Aorta (tissue), 5 donors: ENCODE data around the gene HOXD13. TPM values are rescaled to one million over a fixed set of nuclear protein-coding genes. Genes with fewer than 3 reads are reported as not detected.
A peak's percentile ranks its signal among the peaks of the same experiment; 100 is the strongest.

Source experiments
- ATAC-seq: fragments of 200-7000 bp; cut with Tn5 transposase; one replicate; pipeline ENCODE4 v1.9.1; 2022; ENCODE audit warnings: moderate library complexity; ENCODE audit not compliant: low FRiP score
- DNase-seq, 2 donors: peaks; one replicate each; pipeline ENCODE4 v3.0.0-alpha.2; 2020
- H3K27ac ChIP-seq, 2 donors: one replicate each; pipeline ENCODE4 v1.5.1; 2013; ENCODE audit warnings: low read length in 2 of 2, mild to moderate bottlenecking in 2 of 2, moderate library complexity in 2 of 2, control low read depth in 1 of 2, inconsistent platforms in 1 of 2, low read depth in 1 of 2
- H3K27me3 ChIP-seq, 2 donors: one replicate each; pipeline ENCODE4 v1.6.1; 2013; ENCODE audit warnings: control low read depth in 1 of 2, low read length in 1 of 2, mild to moderate bottlenecking in 1 of 2, moderate library complexity in 1 of 2; ENCODE audit not compliant: insufficient read depth in 2 of 2, control insufficient read depth in 1 of 2
- H3K36me3 ChIP-seq, 2 donors: one replicate each; pipeline ENCODE4 v1.6.1; 2013; ENCODE audit warnings: control low read depth in 1 of 2, low read length in 1 of 2, mild to moderate bottlenecking in 1 of 2; ENCODE audit not compliant: insufficient read depth in 2 of 2, control insufficient read depth in 1 of 2
- H3K4me1 ChIP-seq, 2 donors: one replicate each; pipeline ENCODE4 v1.6.1; 2013; ENCODE audit warnings: low read length in 2 of 2, control low read depth in 1 of 2, mild to moderate bottlenecking in 1 of 2, moderate library complexity in 1 of 2; ENCODE audit not compliant: insufficient read depth in 2 of 2, control insufficient read depth in 1 of 2
- H3K4me3 ChIP-seq, 2 donors: one replicate each; pipeline ENCODE4 v1.5.1; 2013; ENCODE audit warnings: low read length in 2 of 2, control low read depth in 1 of 2, mild to moderate bottlenecking in 1 of 2
- H3K9me3 ChIP-seq: one replicate; pipeline ENCODE4 v1.6.1; 2013; ENCODE audit warnings: mild to moderate bottlenecking, low read length; ENCODE audit not compliant: control insufficient read depth
- WGBS, 2 donors: extraction: QIAGEN DNeasy Blood & Tissue Kit; methylation state at CpG; one replicate each; pipeline ENCODE4 v1.1.7; 2013; 5-methylcytosine and 5-hydroxymethylcytosine counted together
- intact Hi-C, 2 donors: fragments of 100-400 bp; cut with DNase I; formaldehyde crosslinking; loops; one replicate each; pipeline versions ENCODE4 v1.14.2 to v1.15.0; 2022
- polyA plus RNA-seq, 2 donors: library from polyadenylated mRNA; stranded (reverse); fragments of 200-250 nt; gene quantifications; one replicate each; pipeline ENCODE4 v1.2.3, GENCODE V29; 2013
- total RNA-seq, 2 donors: library from RNA; stranded (reverse); fragmentation: NEBNext Ultra II Directional; extraction: Animal tissue kit (Norgen Biotek cat#: 25700); gene quantifications; one replicate each; pipeline ENCODE4 v1.2.1, GENCODE V29; 2021
- donor health status: healthy with polysubstance abuse.
- donor health status: Bipolar disorder and iron deficiency.
- donor health status: DM: no; HTN: no; CAD: no.
- donor health status: DM: no; HTN: no; CAD: no.
- donor health status: DM: yes; HTN: yes; CAD: no.

Gene HOXD13
- total and polyA plus RNA-seq, 4 donors, result not detected

GRCh38 chr2:176125772-176126054 is 33.2 kb downstream of the HOXD13 start:
- DNase-seq, result no peak
- H3K4me1 ChIP-seq, result no peaks in the 10 kb centered on the region
- intact Hi-C loops, result loop anchor here (2.0 to 5.0 kb wide), 4 partner anchors 513 to 1022 kb away; no protein-coding TSS in a partner anchor

GRCh38 chr2:176126929-176127773 is 34.6 kb downstream of the HOXD13 start:
- Histone ChIP-seq H3K36me3 (no peaks in the 10 kb centered on the region), H3K9me3 (no peaks in the 10 kb centered on the region), H3K4me1 (no peaks in the 10 kb centered on the region), H3K27me3 (no peaks in the 10 kb centered on the region), H3K4me3 (no peak overlapping the region), H3K27ac (no peak overlapping the region)
- intact Hi-C loops, result loop anchor here (1.0 to 5.0 kb wide), 5 partner anchors 512 to 1020 kb away; no protein-coding TSS in a partner anchor
- 6 to 7% methylated on average over 13 of the region's 13 CpGs for WGBS, 2 donors
- DNase-seq (peak; percentile 73 to 85), ATAC-seq (no peak)

More at GRCh38 chr2:176125772-176126054, 33.2 kb downstream of the HOXD13 start:
- no peak overlapping the region for H3K27ac ChIP-seq
- WGBS, 2 donors, result 74 to 92% methylated on average over 6 of the region's 6 CpGs
- no peaks in the 10 kb centered on the region for H3K9me3 ChIP-seq
- no peaks in the 10 kb centered on the region for H3K36me3 ChIP-seq
- no peaks in the 10 kb centered on the region for H3K27me3 ChIP-seq
- no peak for ATAC-seq
- no peak overlapping the region for H3K4me3 ChIP-seq

DNA sequence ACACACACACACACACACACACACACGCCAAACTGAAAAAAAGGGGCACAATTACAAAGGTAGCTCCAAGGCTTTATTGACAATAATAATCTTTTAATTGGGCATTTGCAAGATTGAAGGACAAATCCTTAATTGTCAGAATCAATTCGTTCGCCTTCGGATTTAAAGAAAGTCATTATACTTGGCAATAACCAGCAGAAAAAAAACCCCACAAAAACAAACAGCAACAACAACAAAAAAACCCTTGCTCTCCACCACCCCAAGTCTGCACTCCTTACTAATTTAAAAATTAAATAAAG is 35.2 kb downstream of the HOXD13 start:
- no peak for ATAC-seq
- intact Hi-C loops, result loop anchor here (1.0 to 5.0 kb wide), 5 partner anchors 511 to 1020 kb away; no protein-coding TSS in a partner anchor
- Histone ChIP-seq H3K4me1 (no peaks in the 10 kb centered on the region), H3K9me3 (no peaks in the 10 kb centered on the region), H3K36me3 (no peaks in the 10 kb centered on the region), H3K27me3 (no peaks in the 10 kb centered on the region), H3K4me3 (no peak overlapping the region), H3K27ac (no peak overlapping the region)
- WGBS, 2 donors, result 57 to 60% methylated on average over 4 of the region's 4 CpGs
- no peak for DNase-seq

DNA sequence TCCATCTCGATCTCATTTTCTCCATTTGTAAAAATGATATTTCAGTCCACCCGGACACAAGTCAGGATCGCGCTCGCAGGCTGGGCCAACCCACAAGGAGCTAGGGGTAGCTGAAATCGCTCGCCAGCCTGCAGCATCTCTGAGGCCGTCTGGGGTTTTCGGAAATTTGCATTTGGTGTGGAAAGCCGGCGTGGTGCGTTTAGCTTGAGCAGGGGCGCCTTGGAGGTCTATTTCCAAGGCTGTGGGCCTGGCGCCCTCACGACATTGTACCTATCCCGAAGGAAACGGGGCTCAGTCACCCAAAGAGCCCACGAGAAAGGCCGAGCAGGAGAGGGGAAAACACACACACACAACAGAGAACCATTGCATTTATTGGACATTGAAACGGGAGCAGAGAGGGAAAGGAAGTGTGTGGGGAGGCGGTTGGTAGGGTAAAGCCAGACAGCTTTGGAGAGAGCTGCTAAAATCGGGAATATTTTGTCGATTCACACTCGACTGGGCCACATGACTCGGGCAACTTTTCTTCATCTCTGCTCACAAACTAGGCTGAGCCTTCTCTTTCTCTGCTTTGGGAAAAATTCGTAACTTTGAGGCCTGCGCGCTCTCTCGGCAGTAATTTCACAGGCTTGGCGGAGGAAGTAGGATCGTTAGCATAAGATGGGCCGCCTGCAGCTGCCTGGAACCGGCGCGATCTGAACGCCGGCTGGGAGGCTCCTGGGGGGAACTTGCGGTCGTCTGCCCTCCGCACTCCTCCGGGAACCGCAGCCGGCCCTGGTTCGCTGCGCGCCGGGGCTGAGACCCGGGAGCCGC is 35.9 kb downstream of the HOXD13 start:
- Histone ChIP-seq H3K27ac (no peak overlapping the region), H3K9me3 (no peaks in the 10 kb centered on the region), H3K4me3 (peak overlapping the region in 1 of 2 donors; percentile 61), H3K4me1 (no peaks in the 10 kb centered on the region), H3K27me3 (no peaks in the 10 kb centered on the region), H3K36me3 (no peaks in the 10 kb centered on the region)
- ATAC-seq (peak; percentile 39), DNase-seq (no peak)
- intact Hi-C loops, result loop anchor here (5.0 kb wide), 2 partner anchors 684 to 1019 kb away; no protein-coding TSS in a partner anchor
- WGBS, 2 donors, result 40 to 50% methylated on average over 49 of the region's 49 CpGs

DNA sequence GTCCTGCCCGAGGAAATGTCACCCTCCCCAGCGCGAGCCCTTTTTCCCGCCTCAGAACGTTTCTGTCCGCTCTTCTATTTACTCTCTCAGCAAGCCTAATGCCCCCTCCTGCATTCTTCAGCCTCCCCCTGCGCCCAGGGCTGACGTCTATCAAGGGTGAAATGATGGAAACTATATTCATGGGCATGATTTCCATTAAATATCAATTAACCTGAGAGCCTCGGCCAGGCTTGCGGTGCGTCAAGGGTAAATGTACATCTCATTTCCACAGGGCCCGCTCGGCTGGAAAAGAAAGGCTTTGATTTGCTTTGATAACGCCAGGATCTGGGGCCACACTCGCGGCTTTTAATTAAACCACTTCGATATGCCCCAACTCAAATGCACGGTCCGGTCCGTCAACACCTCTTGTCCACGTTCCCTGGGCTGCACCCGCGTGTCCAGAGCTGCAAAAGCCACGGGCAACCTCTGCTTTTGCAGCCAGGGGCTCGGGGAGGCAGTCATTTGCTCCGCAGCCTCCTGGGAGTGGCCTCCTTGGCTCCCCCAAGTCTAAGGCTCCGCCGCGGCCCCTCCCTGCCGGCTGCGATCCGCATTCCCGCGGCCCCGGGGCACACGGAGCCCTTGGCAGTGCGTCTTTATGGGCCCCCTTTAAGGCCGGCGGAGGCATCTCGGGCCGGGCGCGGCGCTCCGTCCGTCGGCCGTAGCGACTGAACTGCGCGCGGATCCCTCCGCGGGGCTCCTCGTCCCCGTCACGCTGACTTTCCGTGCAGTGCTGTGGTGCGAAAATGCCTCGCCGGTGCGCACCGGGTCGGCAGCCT is 36.7 kb downstream of the HOXD13 start, which contains the start of gene HOXD8:
Gene HOXD8, plus strand, starts transcription at position 724 of the 815 bp plus-strand sequence. CDS start 662 bp downstream, outside the sequence.
- DNase-seq (peak; percentile 80 to 93), ATAC-seq (peak; percentile 91)
- intact Hi-C loops, result loop anchor here (5.0 kb wide), 2 partner anchors 683 to 1018 kb away; no protein-coding TSS in a partner anchor
- WGBS, 2 donors, result 1 to 3% methylated on average over 64 of the region's 64 CpGs
- Histone ChIP-seq H3K9me3 (no peaks in the 10 kb centered on the region), H3K36me3 (no peaks in the 10 kb centered on the region), H3K27ac (peak within 1 kb of the TSS; percentile 54 to 64), H3K27me3 (no peaks in the 10 kb centered on the region), H3K4me1 (no peaks in the 10 kb centered on the region), H3K4me3 (peak within 1 kb of the TSS; percentile 61 to 83)

GRCh38 chr2:176129813-176130146 is 37.3 kb downstream of the HOXD13 start:
- no peaks in the 10 kb centered on the region for H3K36me3 ChIP-seq
- H3K9me3 ChIP-seq, result no peaks in the 10 kb centered on the region
- H3K27me3 ChIP-seq, result no peaks in the 10 kb centered on the region
- peak overlapping the region; percentile 54 to 64 for H3K27ac ChIP-seq
- 1% methylated on average over 37 to 43 of the region's 43 CpGs for whole genome bisulfite sequencing, 2 donors
- ATAC-seq (peak; percentile 41), DNase-seq (peak in 1 of 2 donors; percentile 82)
- H3K4me3 ChIP-seq, result peak overlapping the region; percentile 61 to 83
- H3K4me1 ChIP-seq, result no peaks in the 10 kb centered on the region
- intact Hi-C loops, result loop anchor here (5.0 kb wide), 2 partner anchors 683 to 1018 kb away; no protein-coding TSS in a partner anchor

DNA sequence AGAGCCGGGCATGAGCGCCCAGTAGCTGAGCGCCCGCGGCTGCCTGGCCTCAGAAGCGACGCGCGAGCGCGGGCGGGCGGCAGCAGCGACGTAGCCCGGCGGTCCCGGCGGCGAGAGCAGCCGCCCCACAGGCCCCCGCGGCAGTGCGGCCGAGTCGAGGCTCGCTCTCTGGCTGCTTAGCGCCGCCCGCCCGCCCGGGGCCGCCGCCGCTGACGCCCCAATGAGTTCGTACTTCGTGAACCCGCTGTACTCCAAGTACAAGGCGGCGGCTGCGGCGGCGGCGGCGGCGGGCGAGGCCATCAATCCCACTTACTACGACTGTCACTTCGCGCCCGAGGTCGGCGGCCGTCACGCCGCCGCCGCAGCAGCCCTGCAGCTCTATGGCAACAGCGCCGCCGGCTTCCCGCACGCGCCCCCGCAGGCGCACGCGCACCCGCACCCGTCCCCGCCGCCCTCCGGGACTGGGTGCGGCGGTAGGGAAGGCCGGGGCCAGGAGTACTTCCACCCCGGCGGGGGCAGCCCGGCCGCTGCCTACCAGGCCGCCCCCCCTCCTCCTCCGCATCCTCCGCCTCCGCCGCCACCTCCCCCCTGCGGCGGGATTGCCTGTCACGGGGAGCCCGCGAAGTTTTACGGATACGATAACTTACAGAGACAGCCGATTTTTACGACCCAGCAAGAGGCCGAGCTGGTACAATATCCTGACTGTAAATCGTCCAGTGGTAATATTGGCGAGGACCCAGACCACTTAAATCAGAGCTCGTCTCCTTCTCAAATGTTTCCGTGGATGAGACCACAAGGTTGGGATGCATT is 37.8 kb downstream of the HOXD13 start:
- Histone ChIP-seq H3K36me3 (no peaks in the 10 kb centered on the region), H3K27ac (peak overlapping the region; percentile 54 to 64), H3K9me3 (no peaks in the 10 kb centered on the region), H3K4me1 (no peaks in the 10 kb centered on the region), H3K27me3 (no peaks in the 10 kb centered on the region), H3K4me3 (peak overlapping the region; percentile 61 to 83)
- DNase-seq (peak in 1 of 2 donors; percentile 89), ATAC-seq (peak; percentile 60)
- intact Hi-C loops, result no loop called here
- 1% methylated on average over 42 to 100 of the region's 100 CpGs for WGBS, 2 donors
